Suppressor macrophage treated with lipopolysaccharide for 4 hours (primary cell): Measurements from ENCODE around the gene CNOT6.
"Not testable (repeated sequence)": the region's sequence is repeated elsewhere in the genome, so short reads cannot be mapped to it uniquely, and the experiment has no call there.

Experiments
- DNase-seq: peaks from one replicate; pipeline ENCODE4 v3.0.0-alpha.2; 2020

The CNOT6 gene

DNA sequence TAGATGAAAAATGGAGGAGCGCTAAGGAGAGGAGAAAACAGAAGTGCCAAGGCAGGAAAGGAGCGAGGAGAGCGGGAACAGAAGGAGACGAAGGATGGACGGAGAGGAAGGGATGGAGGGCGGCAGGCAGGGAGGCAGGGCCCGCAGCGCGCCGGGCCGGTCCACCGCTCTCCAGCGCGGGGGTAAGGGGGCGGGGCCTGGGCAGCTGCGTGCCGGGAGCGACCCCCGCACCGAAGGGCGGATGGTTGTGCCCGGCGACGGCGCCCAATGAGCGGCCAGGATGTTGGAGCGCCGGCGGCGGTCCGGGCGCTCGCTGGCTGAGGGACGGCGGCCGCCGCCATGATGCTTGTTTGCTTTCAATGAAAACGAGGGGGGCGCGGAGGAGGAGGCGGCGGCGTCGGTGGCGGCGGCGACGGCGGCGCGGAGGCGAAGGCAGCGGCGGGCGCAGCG, at the start of gene CNOT6:
CNOT6 (plus strand) TSS at position 320 of the 450 bp plus-strand sequence. CDS start 34,898 bp downstream, outside the sequence.
- DNase-seq = peak; percentile 97

- DNase-seq = no peak
Observed at GRCh38 chr5:180454752-180455151, 39.4 kb upstream of the CNOT6 start.

DNA sequence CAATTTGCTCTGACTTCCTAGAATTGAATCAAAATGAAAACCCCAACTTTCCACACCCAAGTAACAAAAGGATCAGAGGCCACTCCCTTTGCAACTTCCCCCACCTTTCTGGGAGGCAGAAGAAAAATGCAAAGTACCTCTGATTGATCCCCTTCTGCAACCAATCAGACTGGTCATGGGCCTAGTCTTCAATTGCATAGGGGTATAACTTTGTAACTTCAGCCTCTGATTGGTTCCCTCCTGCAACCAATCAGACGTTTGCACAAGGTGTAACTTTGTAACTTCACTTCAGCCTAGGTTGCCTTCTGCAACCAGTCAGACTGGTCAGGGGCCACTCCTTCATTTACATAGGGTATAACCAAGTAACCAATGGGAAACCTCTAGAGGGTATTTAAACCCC, 38.3 kb upstream of the CNOT6 start:
- DNase-seq = no peak

DNA sequence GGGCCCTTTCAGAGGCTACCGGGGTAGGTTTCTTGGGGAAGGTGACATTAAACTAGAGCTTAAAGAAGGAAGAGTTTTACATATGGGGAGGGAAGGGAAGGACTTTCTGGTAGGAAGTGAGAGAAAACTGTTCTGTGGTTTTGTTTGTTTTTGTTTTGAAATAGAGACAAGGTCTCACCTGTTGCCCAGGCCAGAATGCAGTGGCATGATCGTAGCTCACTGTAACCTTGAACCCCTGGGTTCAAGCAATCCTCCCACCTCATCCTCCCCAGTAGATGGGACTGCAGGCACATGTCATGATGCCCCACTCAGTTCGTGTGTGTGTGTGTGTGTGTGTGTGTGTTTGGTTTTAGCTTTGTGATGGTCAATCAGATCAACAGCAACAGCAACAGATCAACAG, 37.4 kb upstream of the CNOT6 start:
- no peak for DNase-seq

DNA sequence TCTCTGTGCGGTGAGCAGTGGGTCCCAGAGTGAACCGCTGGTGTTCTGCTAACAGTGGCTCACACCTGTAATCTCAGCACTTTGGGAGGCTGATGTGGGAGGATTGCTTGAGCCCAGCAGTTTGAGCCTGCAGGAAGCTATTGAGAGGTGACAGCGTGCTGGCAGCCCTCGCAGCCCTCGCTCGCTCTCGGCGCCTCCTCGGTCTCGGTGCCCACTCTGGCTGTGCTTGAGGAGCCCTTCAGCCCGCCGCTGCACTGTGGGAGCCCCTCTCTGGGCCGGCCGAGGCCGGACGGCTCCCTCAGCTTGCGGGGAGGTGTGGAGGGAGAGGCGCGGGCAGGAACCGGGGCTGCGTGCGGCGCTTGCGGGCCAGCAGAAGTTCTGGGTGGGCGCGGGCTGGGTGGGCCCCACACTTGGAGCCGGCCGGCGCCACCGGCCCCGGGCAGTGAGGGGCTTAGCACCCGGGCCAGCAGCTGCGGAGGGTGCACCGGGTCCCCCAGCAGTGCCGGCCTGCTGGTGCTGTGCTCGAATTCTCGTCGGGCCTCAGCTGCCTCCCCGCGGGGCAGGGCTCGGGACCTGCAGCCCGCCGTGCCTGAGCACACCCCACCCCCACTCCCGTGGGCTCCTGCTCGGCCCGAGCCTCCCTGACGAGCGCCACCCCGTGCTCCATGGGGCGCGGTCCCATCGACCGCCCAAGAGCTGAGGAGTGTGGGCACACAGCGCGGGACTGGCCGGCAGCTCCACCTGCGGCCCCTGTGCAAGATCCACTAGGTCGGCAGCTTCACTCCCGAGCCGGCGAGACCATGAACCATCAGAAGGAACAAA, 35.1 kb upstream of the CNOT6 start:
- not testable (repeated sequence) for DNase-seq

GRCh38 chr5:180459674-180460142, 34.5 kb upstream of the CNOT6 start:
- not testable (repeated sequence) for DNase-seq

DNA sequence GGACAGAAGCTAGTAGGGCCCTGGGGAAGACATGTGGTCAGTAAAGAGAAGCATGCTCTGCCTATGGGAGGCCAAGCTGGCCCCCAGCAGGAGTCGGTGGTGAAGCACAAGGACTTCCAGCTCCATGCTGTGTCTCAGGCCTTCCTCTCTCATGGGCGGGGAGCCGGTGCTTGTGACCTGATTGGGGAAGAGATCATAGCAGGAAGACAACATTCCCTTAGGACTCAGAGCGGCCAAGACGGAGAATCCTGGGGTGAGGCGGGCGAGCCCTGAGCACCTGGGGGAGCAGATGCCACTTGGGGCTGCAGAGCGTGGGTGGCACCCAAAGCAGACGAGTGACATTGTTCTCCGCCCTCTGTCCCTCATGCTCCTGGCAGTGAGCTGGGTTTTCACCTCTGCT, 33.3 kb upstream of the CNOT6 start:
- DNase-seq = no peak

DNA sequence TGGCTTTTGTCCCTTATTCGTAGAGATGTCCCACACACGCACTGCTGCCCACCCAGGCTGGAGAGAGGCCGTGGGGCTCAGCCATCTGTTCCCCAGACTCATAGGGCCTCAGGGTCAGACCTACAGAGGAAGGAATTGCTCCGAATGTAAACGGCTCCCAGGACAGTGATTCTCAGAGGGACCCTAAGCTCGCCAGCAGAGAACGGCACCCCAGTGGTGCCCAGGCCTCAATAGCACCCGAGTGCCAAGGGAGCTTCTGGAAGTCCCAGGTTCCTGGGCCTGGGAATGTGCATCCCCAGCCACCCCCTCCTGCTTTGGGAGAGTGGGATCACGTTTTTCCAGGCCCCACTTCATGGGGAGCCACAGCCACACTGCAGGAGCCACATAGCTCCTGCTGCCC, 32.9 kb upstream of the CNOT6 start:
- DNase-seq = no peak

DNA sequence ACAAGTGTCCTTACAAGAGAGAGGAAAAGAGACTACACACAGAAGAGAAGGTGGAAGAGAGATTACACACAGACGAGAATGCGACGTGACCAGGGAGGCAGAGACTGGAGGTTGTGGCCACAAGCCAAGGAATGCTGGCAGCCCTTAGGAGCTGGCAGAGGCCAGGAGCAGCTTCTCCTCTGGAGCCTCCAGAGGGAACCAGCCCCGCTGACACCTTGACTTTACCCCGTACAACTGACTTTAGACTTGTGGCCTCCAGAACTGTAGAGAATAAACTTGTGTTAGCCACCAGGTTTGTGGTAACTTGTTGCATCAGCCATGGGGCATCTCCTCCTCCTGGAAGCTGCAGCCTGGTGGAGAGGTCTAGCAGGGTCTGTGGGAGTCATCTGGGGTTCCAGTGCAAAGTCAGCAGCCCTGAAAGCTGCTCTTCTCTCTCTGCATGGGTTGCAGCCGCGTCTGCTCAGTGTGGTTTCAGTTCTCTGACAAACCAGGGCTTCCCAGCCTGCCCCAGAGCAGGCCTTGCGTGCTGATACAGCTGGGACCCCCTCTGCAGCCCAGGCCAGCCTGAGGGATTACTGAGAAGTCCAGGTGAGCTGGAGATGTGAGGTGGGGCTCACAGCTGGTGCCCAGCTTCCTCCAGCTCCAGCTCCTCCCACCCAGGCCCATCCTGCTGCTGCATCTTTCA, 30.8 kb upstream of the CNOT6 start:
- DNase-seq = no peak

DNA sequence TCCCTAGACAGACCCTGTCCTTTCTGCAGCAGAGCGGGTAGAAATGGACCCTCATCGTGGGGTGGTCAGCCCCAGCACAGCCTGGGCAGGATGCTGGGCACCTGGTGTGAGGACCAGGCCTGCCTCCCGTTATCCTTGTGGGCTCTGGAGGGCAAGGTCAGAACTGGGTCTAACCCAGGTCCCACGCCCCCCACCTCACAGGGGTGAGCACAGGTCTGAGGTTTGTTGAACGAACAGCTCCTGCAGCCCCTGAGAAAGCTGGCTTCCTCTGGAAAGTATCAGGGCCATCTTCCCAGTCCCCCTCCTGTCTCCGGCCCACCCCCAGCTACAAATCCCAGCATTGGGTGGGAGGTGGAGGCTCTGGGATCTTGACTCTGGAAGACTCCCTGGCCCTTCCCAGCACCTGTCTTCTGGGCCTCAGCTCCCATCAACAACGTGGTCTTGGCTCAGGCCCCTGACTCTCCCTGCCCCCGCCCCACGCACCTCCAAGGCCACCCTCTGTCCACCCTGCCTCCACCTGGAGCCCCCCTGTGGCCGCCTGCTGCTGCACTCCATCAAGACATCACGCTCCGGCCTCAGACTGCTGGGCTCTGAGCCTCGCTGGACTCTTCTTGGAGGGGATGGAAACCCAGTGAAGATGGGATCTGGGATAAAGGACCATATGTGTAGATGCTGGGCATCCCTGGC, 30.1 kb upstream of the CNOT6 start:
- DNase-seq = no peak

DNA sequence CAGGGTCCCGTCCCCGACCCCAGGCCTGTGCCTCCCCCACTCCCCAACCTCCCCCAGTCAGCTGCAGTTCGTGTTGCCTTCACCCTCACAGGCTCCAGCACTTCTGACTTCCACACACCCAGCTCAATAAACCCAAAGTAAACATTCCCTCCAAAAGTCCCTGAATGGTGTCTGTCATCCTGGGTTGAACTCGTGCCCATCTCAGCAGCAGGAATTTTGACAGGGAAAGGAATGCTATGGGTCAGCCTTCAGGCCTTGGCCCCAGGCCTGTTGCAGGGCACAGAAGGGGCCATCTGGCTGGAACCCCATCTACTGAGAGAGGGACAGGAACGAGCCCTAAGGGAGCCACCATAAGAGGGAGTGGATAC, 29.6 kb upstream of the CNOT6 start:
- DNase-seq = no peak

GRCh38 chr5:180465052-180465451, 29.1 kb upstream of the CNOT6 start:
- DNase-seq = not testable (repeated sequence)

DNA sequence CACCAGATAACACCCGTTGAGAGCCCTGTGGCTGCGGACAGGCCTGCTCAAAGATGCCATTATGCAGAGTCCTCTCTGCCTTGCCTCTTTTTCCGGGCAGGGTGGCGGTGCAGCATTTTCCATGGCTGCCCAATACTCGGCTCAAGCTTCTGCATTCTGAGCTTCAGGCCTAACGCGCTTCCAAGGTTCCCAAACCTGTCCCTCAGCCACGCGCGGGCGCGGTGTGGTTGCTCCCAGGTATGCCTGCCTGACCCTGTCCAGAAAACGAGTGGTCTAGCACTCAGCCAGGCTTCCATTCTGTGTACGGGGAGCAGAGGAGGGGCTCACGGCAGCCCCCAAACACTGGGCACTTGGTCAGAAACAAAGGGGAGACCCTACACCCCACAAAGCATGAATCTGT, 27.9 kb upstream of the CNOT6 start:
- no peak for DNase-seq

DNA sequence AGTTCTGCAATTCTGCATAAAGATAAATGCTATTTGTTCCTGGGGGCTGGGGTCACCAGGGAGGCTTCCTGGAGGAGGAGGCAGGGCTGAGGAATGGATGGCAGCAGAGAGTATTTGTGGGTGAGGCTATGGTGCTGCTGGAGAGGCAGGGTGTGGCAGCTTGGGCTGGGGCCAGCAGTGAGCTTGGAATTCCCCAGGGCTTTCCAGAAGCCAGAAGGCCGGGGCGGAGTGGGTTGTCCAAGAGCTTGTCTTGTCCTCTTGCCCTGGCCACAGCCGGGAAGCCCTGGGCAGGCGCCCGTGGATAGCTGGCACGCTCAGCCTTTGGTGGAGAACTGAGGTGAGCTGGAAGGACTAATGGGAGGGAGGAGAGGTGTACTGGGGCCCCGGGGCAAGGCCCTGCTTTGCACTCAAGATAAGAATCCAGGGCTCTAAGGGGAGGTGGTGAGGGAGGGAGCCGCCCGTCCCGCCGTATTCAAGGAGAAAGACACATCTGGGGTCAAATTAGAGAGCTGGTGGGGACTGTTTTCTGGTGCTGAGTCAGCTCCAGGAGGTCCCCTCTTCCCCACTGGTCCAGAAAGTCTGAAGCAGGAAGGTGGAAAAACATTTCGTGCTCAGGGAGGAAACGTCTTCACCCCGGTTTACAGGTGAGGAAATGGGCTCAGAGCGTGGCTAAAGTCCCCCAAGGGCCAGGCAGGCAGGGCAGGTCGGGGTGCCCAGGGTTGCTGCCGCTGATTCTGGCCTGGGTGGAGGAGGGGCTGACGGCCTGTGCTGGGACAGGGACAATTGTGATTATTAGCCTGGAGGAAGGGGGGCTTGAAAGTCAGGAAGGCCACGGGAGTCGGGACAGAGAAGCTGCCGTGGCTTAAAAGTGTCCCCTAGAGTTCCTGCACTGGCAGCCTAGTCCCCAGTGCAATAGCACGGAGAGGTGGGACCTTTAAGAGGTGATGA, 26.9 kb upstream of the CNOT6 start:
- peak; percentile 44 for DNase-seq

- DNase-seq = no peak
Observed at GRCh38 chr5:180467989-180468731, 26.0 kb upstream of the CNOT6 start.

GRCh38 chr5:180468732-180469585, 25.2 kb upstream of the CNOT6 start:
- DNase-seq = no peak

- no peak for DNase-seq
Observed at GRCh38 chr5:180469586-180469865, 24.7 kb upstream of the CNOT6 start.

DNA sequence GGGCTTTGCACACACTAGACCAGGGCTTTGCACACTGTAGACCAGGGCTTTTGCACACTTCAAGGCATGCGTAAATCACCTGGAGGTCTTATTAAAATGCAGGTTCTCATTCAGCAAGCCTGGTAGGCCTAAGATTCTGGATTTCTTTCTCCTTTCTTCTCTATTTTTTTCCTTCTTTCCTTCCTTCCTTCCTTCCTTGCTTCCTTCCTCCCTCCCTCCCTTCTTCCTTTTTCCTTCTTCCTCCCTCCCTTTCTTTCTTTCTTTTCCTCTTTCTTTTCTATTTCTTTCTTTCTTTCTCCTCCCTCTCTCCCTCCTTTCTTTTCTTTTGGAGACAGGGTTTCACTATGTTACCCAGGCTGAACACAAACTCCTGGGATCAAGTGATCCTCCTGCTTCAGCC, 24.3 kb upstream of the CNOT6 start:
- DNase-seq = no peak

DNA sequence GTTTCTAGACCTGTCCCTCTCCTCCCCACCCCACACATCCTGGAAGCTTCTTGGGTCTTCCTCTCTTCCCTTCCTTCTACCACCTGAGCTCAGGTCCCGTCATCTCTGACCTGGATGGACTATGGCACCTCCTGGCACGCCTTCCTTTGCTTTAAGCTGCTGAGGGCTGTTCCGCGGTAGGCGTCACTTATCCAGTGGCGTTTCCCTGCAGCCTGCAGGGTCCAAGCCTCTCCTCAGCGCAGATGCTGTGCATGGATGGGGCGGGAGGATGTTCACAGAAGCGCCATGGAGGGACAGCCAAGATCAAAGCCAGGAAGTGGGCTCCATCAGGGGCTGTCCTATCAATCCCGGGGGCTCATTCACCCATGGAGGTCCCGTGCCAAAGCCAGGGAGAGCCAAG, 23.8 kb upstream of the CNOT6 start:
- no peak for DNase-seq

DNA sequence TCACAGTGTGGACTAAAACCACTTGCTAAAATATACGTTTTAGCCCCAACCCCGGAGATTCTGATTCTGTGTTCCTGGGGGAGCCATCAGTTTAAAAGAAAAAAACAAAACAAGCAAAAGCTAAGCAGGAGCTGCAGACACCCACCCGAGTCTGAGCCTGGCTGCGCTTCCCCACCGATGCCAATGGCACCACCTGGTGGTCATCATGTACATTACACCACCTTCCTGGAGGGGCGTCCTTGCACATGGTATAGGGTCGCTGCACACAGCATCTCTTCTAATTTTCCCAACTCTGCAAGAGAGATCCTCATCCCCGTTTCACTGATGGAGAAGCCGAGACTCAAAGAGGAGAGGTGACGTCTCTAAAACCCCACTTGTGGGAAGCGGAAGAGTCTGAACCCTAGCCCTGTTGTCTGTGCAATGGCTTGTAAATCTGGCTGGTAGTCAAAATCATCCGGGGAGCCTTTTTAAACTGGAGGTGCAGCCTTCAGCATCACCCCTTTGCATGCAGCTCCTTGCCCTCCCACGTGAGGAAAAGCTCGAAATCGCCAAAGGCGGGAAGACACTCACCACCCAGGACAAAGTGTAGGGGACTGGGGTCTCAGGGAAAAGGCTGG, 23.1 kb upstream of the CNOT6 start:
- DNase-seq = peak; percentile 64

DNA sequence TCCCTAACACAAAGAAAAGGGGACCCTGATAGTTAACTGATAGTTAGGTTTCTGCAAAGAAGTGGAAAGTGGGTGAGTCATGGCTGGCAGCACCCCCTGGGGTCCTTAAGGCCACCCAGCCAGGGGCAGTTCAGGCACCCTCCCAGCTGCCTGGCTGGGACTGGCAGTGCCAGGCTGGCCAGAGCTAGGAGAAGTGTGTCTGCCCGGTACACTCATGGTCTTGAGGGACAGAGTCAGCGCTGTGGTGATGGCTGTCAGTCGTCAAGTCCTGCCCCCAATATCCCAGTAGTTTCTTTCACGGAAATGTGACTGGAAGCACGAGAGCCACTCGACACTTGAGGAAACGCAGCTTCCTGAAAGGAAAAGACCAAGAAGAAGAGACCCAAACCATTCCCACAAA, 22.3 kb upstream of the CNOT6 start:
- no peak for DNase-seq
